Germinal center (tissue), 1 donor: ENCODE measurements around the gene USP2.

Experiments
- DNase-seq: peaks from one replicate; pipeline ENCODE4 v3.0.0; 2012; ENCODE audit warnings: mixed read lengths, low spot score

USP2 gene

DNA sequence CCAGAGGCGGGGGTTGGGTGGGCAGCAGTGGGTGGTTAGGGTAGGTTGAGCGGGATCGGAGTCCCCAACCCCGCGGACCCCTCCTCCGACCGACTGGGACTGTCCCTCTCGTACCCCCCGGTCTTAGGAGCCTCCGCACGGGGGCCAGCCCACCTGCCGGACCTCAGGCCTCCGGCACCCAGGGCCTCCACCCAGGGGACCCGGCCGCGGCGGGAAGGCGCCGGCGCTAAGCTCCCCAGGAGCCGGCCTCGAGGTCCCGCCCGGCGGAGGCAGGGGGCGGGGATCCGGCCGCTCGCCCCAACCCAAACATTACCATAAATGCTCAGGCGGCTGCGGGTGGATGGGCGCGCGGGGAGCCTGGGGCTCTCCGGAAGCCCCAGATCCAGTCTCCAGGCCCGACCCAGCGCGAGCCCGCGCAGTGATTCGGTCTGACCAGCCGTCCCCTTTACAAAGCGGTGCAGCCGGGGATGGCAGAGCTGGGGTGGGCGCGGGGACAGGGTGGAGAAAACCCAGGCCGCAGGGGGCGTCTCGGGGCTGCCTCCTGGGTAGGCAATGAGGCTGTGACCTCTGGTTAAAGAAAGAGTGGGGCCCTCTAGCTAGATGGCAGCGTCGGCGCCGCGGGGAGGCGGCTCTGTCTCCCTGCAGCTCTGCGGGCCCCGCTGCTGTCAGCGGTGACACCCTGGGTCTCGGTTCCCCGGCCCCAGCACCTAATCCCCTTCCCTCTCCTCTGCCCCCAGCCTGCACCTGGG, 60.5 kb downstream of the USP2 start:
- DNase-seq: peak; percentile 84

DNA sequence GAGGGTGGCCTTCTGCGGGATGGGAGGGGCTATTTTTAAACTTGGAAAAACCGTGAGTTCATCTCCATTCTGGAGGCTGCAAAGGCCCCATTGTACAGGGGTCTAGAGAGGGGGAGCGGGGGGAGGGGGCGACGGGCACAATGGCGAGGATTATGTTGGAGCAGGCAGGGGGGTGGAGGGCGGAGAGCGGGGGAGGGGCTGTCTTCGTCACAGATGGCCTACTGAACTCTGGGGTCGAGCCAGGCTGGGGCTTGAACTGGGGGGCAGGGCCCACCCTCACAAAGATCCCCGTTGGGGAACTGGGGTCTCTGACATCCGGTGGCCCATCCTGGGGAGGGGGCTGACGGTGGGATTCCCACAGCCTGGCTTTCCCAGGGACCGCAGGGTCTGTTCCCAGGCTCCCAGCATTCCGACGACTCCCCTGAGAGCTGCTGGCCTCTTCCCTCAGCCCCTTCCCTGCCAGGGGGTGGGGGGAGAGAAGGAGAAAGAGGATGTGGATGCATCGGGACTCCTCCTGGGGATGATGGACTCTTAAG, 61.2 kb downstream of the USP2 start:
- no peak for DNase-seq

DNA sequence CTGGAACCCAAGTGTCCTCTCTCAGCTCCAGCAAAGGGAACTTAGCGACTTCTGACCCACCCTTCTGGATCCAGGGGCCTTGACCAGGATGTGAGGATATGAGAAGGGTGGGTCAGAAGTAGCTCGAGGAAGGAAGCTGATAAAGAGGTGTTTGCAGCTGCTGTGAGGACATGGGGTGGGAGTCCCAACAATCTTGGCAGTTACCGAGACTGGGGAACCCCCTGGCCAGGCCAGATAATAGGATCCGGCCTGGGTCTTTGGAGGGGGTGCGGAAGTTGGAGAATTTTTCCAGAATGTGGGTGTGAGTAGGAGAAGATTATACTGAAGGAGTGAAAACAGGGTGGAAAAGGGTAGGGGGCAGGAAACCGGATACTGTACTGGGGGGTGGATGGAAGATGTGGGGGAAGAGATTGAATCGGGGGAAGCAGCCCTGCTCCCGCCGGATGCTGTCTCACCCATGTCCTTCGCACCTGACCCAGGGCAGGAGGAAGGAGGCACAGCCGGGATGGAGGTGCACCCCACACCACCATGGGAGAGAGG, 61.7 kb downstream of the USP2 start:
- no peak for DNase-seq

DNA sequence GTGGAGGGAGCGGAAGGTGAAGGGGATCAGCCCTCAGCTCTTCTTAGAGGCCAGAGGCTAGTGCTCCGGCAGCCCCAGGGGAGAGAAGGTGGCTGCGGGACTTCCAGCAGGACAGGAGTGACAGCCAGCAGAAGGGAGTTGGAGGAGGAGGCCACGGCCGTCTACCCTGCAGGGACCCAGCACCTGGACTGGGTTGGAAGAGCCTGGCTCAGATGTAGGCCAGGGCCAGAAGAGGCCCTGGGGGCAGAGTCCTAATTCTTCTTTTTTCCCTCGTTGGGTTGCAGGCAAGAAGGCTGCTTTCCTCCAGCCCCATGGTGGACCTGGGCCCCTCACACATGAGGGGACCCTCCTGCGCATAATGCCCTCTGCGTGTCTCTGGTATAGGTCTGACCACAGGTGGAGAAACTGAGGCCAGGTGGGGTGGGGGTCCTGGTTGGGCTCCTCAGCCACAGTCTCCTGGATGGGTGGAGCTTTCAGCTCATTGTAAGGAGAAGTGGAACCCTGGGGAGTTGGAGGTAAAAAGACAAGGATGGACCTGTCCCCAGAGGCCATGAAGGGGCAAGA, 62.3 kb downstream of the USP2 start:
- DNase-seq: no peak

DNA sequence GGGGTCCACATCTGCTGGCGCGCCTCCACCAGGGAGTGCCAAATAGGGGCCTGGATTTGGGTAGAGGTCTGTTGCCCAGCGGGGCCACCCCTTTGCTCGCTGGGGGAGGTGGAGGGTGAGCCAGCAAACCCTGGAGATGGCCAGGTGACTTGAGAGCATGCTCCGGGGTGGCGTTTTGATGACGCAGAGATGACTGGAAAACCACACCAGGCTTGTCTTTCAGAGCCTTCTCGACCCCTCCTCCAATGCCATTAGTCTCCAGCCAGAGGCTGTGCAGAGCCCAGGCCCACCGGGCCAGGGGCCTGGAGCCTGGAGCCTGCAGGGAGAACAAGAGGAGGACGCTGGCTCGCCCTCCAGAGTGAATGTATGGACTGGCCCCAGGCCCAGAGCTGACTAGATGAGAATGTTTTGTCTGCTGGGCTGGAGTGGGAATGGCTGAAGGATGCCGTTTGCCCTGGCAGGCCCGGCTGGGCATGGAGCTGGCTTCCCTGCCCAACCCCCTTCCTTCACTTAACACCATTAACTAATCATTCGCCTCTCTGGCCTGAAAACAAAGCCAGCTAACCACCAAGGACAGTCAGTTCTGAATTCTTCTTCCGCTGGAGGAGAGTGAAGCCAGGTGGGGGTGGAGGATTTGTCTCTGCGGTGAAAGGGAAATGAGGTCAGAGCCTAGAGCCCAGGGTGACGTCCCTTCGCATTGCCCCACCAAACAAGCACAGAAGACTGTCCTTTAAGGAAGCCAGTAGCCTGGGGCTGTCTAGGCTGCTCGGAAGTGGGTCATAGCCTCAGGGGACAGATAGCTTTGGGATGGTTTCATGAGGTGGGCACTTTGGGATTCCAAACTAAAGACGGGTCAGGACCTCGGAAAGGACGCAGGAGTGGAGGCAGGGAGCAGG, 63.0 kb downstream of the USP2 start:
- peak; percentile 66 for DNase-seq

DNA sequence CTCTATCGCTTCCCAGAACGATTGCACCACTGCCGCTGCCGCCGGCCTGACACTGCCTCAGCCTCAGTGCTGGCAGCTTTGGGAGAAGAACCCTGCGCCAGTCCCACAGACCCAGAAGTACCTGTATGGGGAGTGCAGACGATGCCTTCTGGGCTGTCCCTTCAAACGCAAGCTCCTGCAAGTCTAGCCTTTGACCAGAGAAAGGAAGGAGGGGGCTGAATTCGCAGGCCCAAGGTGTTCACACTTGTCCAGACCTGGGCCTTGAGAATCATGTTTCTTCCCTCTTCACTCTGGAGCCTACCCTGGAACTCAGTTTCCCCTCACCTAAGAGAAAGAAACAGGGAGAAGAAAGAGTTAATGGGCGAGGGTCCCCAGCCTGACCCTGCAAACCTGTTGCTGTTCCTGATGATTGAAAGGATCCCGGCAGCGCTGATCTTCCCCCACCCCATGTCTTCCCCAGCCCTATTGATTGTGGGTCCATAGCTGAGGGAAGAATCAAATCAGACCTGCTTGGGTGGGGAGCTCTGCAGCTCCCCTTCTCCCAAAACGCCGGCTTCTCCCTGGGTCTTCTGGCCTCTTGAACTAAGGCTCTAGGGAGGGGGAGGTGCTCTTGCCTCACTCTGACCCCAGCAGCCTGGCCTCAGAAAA, 63.8 kb downstream of the USP2 start:
- no peak for DNase-seq

DNA sequence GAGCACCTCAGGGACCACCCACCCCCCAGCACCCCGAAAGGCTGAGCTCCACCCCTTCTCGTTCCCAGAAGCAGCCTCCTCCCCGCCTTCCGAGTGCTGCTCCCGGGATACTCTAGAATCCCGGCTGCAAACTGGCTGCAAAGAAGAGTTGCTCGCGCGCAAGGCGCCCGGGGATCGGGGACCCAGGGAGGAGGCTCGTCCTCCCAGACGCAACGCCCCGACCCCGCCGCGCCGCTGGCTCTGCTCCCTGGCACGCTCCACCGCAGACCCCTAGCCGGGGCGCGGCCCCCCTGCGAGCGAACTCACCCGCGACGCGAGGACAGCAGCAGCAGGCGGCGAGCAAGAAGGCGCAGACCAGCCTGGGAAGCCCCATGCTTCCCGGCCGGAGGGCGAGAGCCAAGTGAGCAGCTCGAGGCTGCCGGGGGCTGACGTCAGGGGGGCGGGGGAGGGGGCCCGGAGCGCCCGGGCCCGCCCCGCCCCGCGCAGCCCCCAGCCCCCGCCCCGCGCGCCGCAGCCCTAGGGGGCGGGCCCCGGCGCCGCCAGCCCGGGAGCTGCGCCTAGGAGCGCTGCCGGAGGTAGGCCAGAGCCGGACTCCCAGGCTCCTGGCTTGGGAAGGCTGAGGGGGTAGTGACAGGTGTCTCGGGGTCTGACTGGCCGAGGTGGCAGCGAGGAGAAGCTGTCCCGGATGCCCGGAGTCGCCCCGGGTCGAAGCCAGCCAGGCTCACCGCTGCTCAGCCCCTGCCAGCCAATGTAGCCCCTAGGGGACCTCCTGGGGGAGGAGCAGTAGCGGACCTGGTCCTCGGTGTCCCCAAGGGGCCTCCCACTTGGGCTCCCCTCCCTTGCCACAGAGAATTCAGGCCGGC, 64.5 kb downstream of the USP2 start, which contains the start of gene MCAM:
TSS of gene MCAM (minus strand) at position 402 of the 863 bp plus-strand sequence. CDS start at position 373, 29 bp downstream.
- peak; percentile 51 for DNase-seq

DNA sequence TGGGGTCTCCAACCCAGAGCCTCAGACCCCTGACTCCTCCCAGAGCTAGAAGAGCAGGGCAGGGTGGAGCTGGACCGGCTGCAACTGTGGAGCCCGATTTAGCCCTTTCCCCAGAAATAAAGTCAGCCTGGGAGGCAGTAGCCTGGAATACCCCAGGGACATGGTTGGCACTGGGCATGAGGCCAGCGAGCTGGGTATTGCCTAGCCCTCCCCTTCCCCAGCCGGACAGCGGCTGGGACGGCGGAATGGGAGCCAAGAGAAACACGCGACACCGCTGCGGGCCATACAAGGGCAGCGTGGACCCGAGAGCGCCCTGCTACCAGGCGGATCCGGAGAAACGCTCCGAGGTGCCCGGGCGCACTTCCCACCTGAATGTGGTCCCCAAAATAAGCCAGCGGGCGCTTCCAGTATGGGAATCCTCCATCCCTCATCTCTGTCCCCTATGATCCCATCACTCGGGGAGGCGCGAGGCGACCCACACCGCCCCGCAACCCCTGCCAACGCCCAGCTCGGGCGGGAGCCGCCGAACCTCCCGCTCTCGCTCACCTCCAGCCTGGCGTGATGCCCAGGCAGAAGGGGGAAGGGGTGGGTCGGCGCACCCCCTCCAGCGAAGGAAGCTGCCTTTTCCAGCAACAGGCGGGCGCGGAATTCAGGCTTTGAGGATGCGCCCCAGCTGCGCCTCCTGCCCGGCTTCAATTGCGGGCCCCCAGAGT, 65.3 kb downstream of the USP2 start:
- DNase-seq: no peak

DNA sequence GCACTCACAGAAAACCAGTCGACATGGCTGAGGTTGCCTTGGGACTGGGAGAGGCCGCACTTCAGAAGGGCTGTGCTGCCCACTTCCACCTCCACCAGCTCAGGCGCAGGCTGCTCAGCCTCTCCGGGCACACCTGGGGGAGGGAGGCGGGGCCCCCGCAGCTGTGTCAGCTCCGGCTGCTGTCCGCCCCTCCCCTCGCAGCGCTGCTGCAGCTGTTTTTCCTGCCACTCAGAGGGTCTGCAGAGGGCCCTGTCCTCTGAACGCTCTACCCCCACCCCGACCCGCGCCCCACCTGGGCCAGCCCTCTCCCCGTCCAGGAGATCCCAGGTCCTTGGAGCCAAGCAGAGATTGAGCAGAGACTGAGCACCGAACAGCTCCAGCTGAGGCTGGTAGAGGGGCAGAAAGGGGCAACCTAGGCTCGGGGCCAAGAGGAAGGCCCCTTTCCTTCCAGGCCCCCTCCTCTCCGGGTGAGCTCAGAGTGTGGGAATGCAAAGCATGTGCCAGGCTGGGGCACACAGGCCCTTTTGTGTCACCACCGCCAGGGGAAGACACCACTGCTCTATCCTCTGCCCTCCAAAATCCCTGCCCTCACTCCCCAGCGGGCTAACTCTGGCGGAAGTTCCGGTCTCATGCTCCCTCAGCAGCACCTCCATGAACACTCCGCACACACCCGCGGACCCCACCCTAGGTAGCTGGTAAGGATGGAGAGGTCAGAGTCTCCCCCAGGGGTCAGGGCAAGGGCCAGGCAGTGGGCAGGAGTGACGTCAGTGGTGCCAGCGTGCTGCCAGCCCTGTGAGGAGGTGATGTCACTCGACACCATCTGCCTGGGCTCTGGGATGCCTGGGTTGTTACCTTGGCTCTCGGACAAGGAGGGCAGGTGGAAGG, 66.1 kb downstream of the USP2 start:
- peak; percentile 84 for DNase-seq

DNA sequence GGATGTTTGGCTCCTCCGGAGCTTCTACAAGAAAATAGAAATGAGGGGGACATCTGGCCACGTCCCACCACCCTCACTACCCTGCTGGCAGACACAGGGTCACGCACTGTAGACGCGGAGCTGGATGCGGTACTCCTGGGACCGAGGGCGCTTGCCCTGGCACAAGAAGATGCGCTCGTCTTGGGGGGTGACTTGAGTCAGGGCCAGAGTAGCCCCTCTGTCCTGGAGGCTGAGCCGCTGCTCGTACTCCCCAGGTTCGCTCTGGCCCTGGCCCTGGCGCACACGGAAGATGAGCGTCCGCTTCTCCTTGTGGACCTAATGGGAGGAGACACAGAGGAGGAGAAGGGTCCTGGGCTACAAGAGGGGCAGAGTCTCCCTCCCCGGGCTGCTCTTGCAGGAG, 66.8 kb downstream of the USP2 start:
- no peak for DNase-seq

DNA sequence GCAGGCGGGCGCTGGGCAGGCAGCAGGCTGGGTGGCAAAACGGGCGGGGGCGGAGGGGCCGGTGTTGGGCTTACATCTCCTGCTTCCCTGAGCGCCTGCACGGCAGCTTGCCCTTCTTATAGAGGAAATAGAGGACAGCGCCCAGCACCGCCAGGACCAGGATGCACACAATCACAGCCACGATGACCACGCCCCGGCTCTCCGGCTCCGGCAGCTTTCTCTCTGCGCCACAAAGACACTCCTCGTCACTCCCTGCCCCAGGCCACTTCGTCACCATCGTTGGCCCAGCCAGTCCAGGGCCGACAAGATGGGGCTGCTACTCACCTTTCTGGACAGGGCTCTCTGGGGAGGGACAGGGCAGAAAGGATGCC, 70.8 kb downstream of the USP2 start:
- DNase-seq: no peak

DNA sequence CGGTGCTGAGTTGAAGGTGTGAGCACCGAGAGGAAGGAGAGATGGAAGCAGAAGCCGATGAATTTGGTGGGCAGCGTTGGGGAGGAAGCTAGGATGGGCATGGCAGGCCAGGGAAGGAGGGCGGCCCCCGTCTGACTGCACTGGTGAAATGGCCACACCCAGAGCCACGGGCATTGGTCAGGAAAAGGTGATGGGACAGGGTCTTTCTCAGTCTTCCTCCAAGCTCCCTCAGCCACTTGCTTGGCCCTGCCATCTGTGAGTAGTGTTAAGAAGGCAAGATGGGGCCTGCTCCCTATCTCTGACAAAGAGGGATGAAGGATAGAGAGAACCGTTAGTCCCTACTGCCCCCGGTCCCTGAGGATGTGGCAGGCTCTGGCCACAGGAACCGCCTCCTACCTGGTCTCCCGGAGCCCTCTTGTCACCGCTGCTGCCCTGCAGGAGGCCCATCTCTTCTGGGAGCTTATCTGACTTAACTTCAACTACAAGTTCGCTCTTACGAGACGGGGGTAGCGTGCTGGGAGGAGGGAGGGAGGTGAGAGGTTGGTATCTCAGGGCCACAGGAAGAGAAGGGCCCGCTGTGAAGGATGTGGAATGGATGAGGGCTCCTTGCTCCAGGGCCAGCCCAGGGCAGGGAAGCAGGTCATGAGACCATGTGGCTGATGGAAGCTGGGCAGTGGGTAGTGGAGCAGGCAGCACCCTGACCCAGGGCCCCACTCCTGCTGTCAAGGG, 71.4 kb downstream of the USP2 start:
- DNase-seq: no peak

DNA sequence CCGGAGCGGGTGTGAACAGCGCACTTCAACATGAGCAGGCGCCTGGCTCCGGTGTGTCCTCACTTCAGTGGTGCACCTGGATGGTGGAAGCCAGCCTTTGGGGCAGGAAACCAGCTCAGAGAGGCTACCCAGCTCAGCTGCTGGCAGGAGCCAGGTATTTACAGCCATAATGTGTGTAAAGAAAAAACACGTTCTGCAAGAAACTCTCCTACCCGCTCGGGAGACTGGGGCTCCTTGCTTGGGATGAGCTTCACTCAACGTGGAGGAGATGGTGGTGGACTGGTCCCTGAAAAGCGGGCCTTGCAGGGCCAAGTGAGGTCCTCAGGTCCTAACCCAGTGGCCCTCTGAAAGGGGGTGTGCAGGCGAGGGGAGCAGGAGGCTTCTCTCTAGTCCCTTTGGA, 72.1 kb downstream of the USP2 start:
- DNase-seq: no peak

DNA sequence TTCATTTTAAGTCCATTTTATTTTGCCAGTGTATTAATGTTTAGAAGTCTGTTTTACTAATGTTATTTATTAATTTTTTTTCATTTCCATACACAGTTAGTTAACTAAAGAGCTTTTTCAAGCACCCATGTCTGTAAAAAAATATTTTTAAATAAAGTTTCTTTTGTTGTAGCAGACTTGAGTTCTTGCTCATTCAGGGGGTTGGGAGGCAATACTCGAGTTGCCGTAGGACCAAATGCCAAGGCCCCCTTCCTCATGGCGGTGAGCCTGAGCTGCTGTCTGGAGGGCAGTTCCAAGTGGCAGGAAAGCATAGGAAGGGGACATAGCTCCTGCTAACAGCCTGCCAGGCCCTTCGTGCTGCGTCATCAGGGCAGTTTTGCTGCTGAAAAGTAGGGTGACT, 73.5 kb downstream of the USP2 start:
- DNase-seq: no peak

DNA sequence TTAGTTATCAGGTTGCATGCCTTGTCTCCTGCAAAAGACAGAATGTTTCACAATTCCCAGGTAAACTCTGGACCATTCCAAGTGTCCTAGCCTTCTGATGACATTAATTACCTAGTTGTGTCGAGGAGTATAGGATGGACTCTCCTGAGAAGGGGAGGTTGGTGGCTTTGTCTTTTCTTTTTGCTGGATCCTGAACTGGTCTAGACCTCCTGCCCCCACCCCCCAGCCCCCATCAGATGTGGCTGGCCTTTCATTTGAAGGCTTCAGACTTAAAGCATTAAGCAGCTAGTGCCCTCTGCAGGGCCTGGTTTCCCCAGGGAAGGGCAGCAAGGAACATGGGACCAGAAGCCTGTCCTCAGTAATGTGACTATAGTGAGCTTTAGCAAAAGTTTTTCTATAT, 74.3 kb downstream of the USP2 start:
- DNase-seq: no peak

DNA sequence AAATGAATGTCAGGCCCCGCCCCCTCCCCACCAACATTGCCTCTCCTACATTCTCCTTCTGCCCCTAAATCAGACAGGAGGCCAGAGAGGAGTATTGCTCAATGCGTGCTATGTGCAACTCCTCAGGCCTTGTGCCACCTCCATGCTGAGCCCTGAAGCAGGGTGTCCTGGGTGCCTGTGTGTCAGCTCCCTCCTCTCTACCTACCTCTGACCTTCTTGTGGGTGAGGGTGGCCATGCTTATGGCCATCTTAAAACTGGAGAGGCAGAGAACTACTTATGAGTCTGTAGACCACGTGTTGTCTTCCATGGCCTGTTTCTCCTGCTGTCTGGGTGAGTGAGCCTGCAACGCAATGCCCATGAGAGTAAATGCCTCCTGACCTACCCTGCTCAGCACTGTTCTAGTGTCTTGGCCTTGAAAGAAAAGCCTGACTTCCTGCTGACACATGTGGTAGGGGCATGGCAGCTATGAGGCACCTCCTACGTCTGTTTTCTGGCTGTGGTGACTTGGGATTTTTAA, 75.1 kb downstream of the USP2 start:
- DNase-seq: no peak

DNA sequence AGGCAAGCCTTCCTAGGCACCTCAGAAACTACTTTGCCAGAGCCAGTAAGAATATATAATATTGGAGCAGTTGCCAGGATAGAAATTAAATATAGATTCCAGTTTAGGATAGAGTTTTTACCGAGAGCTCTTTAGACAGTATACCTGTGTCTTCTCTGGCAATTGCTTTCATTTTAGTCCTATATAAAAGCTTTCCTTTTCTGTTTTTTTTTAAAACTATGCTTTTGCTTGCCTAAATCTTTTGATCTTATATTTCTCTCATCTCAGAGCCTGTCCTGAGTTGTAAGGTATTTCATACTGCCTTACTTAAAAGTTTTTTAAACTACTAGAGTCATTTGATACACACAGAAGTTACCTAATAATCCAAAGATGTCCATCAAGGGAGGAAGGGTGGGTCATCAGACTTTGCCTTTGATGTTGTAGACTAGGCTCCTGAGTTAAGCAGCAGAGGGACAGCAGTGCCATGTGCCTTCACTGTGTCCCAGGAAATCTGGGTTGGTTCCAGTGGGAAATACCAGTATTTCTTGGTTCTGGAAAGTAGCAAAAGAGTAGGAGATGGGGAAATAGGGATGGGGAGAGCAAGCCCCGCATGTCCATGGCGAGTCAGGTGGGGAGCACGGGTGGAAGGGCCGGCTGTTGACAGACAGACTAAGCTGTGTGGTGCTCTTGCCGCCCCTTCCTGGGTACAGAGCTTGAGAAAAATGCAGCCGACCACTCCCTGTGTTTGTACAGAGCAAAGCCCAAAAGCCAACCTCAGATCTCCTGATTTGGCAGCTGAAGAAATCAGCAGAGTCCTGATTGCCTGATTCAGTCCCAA, 75.7 kb downstream of the USP2 start:
- no peak for DNase-seq
